Activated T-cell treated with anti-CD3 and anti-CD28 coated beads for 1 hour (primary cell): ENCODE measurements around the gene MYO9A.
"Not testable (repeated sequence)": the region's sequence is repeated elsewhere in the genome, so short reads cannot be mapped to it uniquely, and the experiment has no call there.

Source experiments
- DNase-seq: peaks from one replicate; pipeline ENCODE4 v3.0.0-alpha.2; 2020; ENCODE audit warnings: low read depth

Gene MYO9A

GRCh38 chr15:72037321-72037720 is 80.6 kb downstream of the MYO9A start:
- DNase-seq = no peak

DNA sequence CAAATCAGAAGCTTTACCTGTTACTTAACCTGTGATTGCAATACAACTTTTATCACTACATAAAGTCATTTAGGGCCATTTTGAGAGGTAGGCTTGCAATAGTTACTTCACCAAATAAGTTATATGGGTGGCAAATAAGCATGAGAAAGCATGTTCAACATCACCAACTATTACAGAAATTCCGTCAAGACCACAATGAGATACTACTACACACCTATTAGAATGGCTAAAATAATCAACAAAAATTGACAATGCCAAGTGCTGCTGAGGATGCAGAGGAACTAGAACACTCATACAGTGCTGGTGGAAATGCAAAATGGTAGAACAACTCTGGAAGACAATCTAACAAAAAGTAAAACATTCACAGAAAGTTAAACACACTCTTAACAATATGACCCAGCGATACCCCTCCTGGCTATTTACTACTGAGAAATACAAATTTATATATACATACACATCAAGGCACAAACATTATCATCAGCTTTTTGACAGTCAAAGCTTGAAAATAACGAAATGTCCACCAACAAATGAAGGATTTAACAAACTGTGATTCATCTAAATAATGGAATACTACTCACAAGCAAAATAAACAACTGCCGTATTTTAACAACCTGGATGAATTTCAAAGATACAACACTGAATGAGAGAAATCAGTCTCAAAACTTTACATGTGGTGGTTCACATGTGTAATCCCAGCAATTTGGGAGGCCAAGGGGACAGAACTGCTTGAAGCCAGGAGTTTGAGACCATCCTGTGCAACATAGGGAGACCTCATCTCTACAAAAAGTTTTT is 82.9 kb downstream of the MYO9A start:
- no peak for DNase-seq

GRCh38 chr15:72034351-72034750 is 83.6 kb downstream of the MYO9A start:
- no peak for DNase-seq

GRCh38 chr15:72033711-72034110 is 84.2 kb downstream of the MYO9A start:
- no peak for DNase-seq

DNA sequence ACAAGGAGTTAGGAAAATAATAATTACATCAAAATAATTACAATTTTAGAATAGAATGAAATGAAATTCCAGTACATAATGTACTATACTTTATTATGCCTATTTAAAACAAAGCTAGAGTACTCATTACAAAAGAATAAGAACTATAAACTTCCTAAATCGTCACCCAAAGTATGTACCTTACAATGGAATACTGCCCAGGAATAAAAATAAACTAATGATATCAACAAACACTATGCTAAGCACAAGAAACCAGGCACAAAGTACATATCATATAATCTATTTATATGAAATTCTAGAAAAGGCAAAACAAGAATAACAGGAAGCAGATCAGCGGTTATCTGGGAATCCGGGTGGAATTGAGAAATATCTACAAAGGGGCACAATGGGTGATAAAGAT is 84.7 kb downstream of the MYO9A start:
- no peak for DNase-seq

DNA sequence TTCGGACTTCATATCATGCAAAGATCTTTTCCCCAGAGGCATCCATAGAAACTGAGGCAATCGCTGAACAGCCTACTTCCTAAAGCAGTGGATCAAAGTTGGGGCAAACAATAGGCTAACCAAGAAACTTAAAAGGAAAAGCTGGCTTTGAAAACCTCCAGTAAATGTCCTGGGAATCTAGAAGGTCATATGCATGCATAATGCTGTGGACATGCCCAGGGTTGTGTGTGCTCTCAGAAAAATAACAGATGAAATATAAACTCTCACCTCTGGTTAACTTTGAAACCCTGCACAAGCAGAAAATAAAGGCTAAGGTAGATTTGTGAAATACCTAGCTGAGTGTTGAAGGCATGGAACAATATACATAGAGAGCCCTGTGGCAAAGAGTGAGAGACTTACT is 96.3 kb downstream of the MYO9A start:
- DNase-seq = no peak

GRCh38 chr15:72020799-72021198 is 97.2 kb downstream of the MYO9A start:
- no peak for DNase-seq

DNA sequence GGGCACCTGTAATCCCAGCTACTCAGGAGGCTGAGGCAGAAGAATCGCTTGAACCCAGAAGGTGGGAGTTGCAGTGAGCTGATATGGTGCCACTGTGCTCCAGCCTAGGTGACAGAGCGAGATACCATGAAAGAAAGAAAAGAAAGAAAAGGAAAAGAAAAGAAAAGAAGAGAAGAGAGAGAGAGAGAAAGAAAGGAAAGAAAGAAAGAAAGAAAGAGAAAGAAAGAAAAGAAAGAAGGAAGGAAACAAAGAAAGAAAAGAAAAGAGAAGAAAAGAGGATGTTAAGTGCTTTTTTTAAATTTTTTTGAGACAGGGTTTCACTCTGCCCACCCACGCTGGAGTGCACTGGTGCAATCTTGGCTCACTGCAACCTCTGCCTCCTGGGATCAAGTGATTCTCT is 103.4 kb downstream of the MYO9A start:
- not testable (repeated sequence) for DNase-seq

GRCh38 chr15:72013703-72014102 is 104.2 kb downstream of the MYO9A start:
- DNase-seq = no peak

DNA sequence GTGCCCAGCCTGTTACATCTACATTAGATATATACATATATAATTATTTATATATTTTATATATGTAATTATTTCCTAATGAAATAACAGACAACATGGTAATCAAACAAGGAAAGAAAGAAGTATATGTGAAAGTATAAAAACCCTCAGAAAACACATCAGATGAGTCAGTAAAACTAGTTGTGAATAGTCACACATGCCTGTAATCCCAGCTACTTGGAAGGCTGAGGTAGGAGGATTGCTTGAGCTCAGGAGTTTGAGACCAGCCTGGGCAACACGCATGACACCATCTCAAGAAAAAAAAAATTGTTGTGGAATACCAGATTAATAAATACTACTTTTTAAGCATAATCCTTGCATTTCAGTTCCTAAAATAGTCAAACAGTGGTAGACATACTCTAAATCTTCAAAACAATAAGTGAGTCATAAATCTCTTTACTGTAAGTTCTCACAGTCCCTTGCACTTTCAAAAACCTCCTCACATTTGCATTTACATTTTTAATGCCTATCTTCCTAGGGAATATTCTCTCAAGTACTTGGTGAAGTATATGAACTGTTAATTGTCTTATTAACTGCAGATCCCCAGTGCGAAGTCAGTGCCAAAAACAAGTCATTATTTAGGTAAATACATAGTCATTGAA is 106.5 kb downstream of the MYO9A start:
- no peak for DNase-seq

GRCh38 chr15:72009222-72009621 is 108.7 kb downstream of the MYO9A start:
- no peak for DNase-seq

DNA sequence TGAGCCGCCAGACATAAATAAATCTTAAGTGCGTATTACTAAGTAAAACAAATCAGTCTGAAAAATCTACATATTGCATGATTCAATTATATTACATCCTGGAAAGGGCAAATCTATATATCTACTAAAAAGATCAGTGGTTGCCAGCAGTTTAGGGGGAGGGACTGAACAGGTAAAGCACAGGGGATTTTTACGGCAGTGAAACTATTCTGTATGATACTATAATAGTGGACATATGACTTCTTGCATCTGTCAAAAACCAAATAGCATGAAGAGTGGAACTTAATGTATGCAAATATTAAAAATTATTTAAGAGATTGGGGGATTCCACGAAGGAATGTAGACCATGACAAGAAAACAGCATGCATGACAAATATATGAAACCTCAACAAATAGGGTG is 111.6 kb downstream of the MYO9A start:
- no peak for DNase-seq

- no peak for DNase-seq
Observed at GRCh38 chr15:72005483-72005882, 112.5 kb downstream of the MYO9A start.

GRCh38 chr15:71999807-72000206 is 118.1 kb downstream of the MYO9A start:
- DNase-seq = no peak

- not testable (repeated sequence) for DNase-seq
Observed at GRCh38 chr15:71998717-71999116, 119.2 kb downstream of the MYO9A start.

DNA sequence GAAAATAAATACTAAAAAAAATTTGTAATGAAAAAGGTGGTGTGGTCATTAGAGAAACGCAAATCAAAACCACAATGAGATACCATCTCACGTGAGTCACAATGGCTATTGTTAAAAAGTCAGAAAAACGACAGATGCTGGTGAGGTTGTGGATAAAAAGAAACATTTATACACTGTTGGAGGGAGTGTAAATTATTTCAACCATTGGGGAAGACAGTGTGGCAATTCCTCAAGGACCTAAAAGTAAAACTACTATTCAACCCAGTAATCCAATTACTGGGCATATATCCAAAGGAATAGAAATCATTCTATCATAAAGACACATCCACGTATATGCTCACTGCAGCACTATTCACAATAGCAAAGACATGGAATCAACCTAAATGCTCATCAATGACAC is 120.3 kb downstream of the MYO9A start:
- DNase-seq = no peak

DNA sequence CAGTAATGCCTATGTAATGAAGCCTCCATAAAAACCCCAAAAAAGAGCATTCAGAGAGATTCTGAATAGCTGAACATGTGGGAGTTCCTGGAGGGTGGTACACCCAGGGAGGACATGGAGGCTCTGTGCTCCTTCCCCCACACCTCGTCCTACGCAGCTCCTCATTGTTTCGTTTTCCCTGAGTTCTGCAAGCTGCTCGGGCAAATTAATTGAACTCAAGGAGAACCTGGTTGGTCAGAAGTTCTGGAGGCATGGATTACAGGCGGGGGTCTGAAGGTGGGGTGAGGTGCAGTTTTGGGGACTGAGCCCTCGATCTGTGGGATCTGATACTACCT is 142.2 kb downstream of the MYO9A start:
- DNase-seq = no peak

DNA sequence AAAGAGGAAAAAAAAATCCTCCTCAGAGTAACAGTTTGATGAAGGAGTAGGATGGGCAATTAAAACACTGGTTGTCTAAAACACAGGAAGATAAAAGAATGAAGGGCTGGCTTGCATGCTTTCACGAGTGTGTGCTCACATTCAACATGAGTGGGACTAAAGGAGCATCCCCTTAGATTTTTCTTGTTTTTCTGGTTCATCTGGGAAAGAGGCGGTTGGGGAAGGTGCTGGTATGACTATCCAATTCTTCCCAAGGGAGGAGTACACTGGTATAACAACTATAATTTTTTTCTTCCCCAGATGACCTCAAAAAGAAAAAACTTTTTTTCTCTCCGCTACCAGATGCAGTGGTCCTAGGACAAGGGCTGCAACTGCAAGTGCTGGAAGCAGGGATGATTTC is 143.7 kb downstream of the MYO9A start:
- DNase-seq = no peak

DNA sequence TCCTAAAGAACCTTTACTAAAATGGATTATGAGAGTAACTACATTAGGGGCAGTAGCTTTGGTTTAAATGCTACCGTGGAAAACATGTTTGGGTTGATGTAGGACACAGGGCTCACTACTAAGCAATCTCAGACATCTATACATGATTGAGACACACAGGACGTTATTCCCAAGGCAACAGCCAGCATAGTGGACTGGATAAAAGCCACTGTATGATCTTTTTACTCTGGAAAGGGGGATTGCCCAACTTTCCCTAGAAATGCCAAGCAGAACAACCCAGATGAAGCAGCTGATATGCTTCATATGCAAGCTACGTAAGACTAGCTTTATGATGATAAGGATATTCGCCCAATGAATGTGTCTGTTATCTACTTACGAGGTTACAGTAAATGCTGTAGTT is 144.6 kb downstream of the MYO9A start:
- DNase-seq = no peak

GRCh38 chr15:71971905-71972304 is 146.0 kb downstream of the MYO9A start:
- no peak for DNase-seq

DNA sequence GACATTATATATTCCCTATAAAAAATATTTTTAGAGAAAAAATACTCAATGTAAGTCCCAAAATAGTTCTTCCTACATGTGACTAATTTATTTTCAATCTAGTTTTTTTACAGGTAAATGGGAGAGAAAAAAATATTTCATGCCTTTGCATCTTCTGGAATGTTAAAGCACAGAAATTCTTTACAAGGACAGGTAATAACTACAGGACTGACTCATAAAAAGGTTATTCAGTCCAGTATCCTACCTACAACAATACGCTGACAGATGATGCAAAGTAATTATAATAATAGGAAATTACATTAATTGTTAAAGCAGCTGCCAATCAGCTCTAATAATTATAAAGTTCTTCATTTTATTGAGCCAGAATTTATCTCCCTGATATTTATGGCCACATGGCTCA is 147.5 kb downstream of the MYO9A start:
- no peak for DNase-seq

GRCh38 chr15:71962537-71962936 is 155.4 kb downstream of the MYO9A start:
- DNase-seq = no peak

DNA sequence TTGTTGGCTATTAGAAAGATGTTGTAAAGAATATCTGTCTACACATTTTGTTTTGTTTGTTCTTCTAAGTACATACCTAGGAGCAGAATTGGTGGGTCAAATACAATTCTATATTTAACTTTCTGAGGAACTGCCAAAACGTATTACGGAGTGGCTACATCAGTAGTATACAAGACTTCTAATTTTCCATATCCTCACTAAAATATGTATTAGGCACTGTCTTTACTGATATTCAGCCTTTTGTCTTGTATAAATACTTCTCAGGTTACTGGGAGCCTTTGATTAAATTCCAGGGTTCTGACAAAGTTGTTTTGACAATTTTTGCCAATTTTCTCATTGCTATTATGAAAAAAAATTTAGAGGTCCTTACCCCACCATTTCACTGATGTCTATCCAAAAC is 160.9 kb downstream of the MYO9A start:
- DNase-seq = no peak

- DNase-seq = no peak
Observed at GRCh38 chr15:71951134-71951533, 166.8 kb downstream of the MYO9A start.
